Caco-2 (cell line): ENCODE results near the gene THOC3. TPM values are rescaled to one million over a fixed set of nuclear protein-coding genes. Genes with fewer than 3 reads are reported as not detected.
"Not testable (repeated sequence)": the region's sequence is repeated elsewhere in the genome, so short reads cannot be mapped to it uniquely, and the experiment has no call there.

ENCODE experiments used
- BruUV-seq: library from RNA; stranded (reverse); fragments of 400-500 nt; replicated peaks from 2 replicates; lab custom pipeline; 2021; lab: Mats Ljungman, UMichigan
- CTCF ChIA-PET: fragments of 300-600 bp; sonication (Branson Sonifier 250); formaldehyde crosslinking; loops from one replicate; lab custom pipeline; 2022; ENCODE audit warnings: antibody characterized with exemption; lab: Charles Lee
- POLR2A ChIA-PET: fragments of 300-600 bp; sonication (Branson Sonifier 250); formaldehyde crosslinking; loops from one replicate; lab custom pipeline; 2022; ENCODE audit warnings: antibody characterized with exemption; lab: Charles Lee
- DNase-seq, 2 experiments: peaks; one replicate each; pipeline versions ENCODE4 v3.0.0 to v3.0.0-alpha.2; 2020 to 2022
- H3K27me3 ChIP-seq: replicated peaks from 2 replicates; pipeline ENCODE4 v1.6.0; 2011; ENCODE audit warnings: low read length; ENCODE audit not compliant: control insufficient read depth, insufficient read depth
- H3K36me3 ChIP-seq: 2 replicates; pipeline ENCODE4 v1.5.1; 2011; ENCODE audit warnings: low read length; ENCODE audit not compliant: control insufficient read depth, insufficient read depth
- H3K4me1 ChIP-seq: fragments of 250-450 bp; sonication (Bioruptor Pico); 2 replicates; pipeline ENCODE4 v1.5.1; 2020; ENCODE audit warnings: mild to moderate bottlenecking
- H3K4me3 ChIP-seq: 2 replicates; pipeline ENCODE4 v1.5.1; 2011; ENCODE audit warnings: low read depth, mild to moderate bottlenecking, control low read depth, low read length
- H3K9me3 ChIP-seq: fragments of 250-450 bp; sonication (Bioruptor Pico); 2 replicates; pipeline ENCODE4 v1.5.1; 2020; ENCODE audit warnings: mild to moderate bottlenecking, moderate library complexity
- H3K27ac Mint-ChIP-seq: one replicate; pipeline ENCODE4 v1.8.0; 2022; ENCODE audit warnings: mixed read lengths; ENCODE audit not compliant: unreplicated experiment
- H3K27me3 Mint-ChIP-seq: one replicate; pipeline ENCODE4 v1.8.0; 2022; ENCODE audit warnings: mixed read lengths; ENCODE audit not compliant: insufficient read depth, unreplicated experiment
- H3K36me3 Mint-ChIP-seq: one replicate; pipeline ENCODE4 v1.8.0; 2022; ENCODE audit warnings: mild to moderate bottlenecking, mixed read lengths; ENCODE audit not compliant: insufficient read depth, unreplicated experiment
- H3K4me1 Mint-ChIP-seq: one replicate; pipeline ENCODE4 v1.8.0; 2022; ENCODE audit warnings: low read depth, mixed read lengths; ENCODE audit not compliant: unreplicated experiment
- H3K4me3 Mint-ChIP-seq: one replicate; pipeline ENCODE4 v1.8.0; 2022; ENCODE audit warnings: mild to moderate bottlenecking, moderate library complexity, mixed read lengths; ENCODE audit not compliant: unreplicated experiment
- H3K9me3 Mint-ChIP-seq: one replicate; pipeline ENCODE4 v1.8.0; 2022; ENCODE audit warnings: mixed read lengths; ENCODE audit not compliant: unreplicated experiment
- intact Hi-C: fragments of 100-400 bp; cut with micrococcal nuclease; formaldehyde crosslinking; loops from one replicate; pipeline ENCODE4 v1.10.0; 2022; ENCODE audit not compliant: unreplicated experiment
- total RNA-seq: library from RNA; stranded (reverse); gene quantifications from 2 replicates; pipeline ENCODE4 v1.2.3, GENCODE V29; 2022

The THOC3 gene
- total RNA-seq, 1 experiment from 2014 or later: 81.0 TPM

DNA sequence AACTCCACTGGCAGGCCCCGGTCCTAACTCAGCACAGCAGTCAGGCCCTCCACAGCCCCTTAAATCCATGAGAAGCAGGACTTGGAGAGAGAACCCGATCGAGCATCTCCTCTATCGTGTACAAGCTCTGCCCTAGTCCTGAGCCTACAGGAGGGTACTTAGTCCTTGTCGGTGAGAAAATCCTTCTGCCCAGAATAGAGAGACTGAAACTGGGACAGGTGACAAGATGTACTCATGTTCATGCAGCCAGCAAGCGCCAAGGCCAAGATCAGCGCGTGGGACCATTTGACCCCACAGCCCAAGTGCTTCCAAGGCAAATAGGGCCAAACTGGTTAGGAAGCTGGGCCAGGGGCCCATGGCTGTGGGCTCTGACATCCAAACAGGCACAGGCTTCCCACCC lies 15.3 kb downstream of the THOC3 start:
- H3K4me3 Mint-ChIP-seq, H3K36me3 Mint-ChIP-seq, CTCF ChIA-PET, H3K27me3 ChIP-seq, H3K9me3 ChIP-seq, POLR2A ChIA-PET, H3K4me1 ChIP-seq, BruUV-seq, H3K4me1 Mint-ChIP-seq, intact Hi-C loops, H3K27ac Mint-ChIP-seq, DNase-seq, H3K4me3 ChIP-seq, H3K36me3 ChIP-seq, H3K27me3 Mint-ChIP-seq, H3K9me3 Mint-ChIP-seq: not testable (repeated sequence)

- H3K9me3 Mint-ChIP-seq, H3K27ac Mint-ChIP-seq, CTCF ChIA-PET, H3K4me1 ChIP-seq, POLR2A ChIA-PET, H3K4me1 Mint-ChIP-seq, intact Hi-C loops, H3K36me3 ChIP-seq, H3K27me3 ChIP-seq, H3K9me3 ChIP-seq, H3K4me3 Mint-ChIP-seq, H3K4me3 ChIP-seq, BruUV-seq, H3K27me3 Mint-ChIP-seq, H3K36me3 Mint-ChIP-seq: not testable (repeated sequence)
- DNase-seq: peak in 1 of 2 experiments; percentile 16
Measured at GRCh38 chr5:175951339-175951969, 16.7 kb downstream of the THOC3 start.

GRCh38 chr5:175948329-175949108 lies 19.6 kb downstream of the THOC3 start:
- H3K27me3 ChIP-seq, H3K4me3 Mint-ChIP-seq, H3K9me3 Mint-ChIP-seq, H3K4me1 ChIP-seq, H3K4me1 Mint-ChIP-seq, H3K36me3 Mint-ChIP-seq, H3K27ac Mint-ChIP-seq, BruUV-seq, DNase-seq, H3K27me3 Mint-ChIP-seq, H3K36me3 ChIP-seq, CTCF ChIA-PET, POLR2A ChIA-PET, H3K9me3 ChIP-seq, intact Hi-C loops, H3K4me3 ChIP-seq: not testable (repeated sequence)

GRCh38 chr5:175943253-175943652 lies 24.9 kb downstream of the THOC3 start:
- H3K9me3 Mint-ChIP-seq, H3K27me3 Mint-ChIP-seq, H3K9me3 ChIP-seq, POLR2A ChIA-PET, H3K4me1 Mint-ChIP-seq, H3K4me3 ChIP-seq, intact Hi-C loops, H3K4me1 ChIP-seq, H3K27ac Mint-ChIP-seq, H3K4me3 Mint-ChIP-seq, H3K36me3 ChIP-seq, BruUV-seq, H3K27me3 ChIP-seq, H3K36me3 Mint-ChIP-seq, CTCF ChIA-PET, DNase-seq: not testable (repeated sequence)

GRCh38 chr5:175940632-175941031 lies 27.5 kb downstream of the THOC3 start:
- H3K4me1 Mint-ChIP-seq, H3K36me3 ChIP-seq, BruUV-seq, POLR2A ChIA-PET, CTCF ChIA-PET, H3K4me1 ChIP-seq, H3K9me3 Mint-ChIP-seq, H3K27me3 Mint-ChIP-seq, intact Hi-C loops, H3K9me3 ChIP-seq, H3K27ac Mint-ChIP-seq, H3K4me3 ChIP-seq, DNase-seq, H3K27me3 ChIP-seq, H3K36me3 Mint-ChIP-seq, H3K4me3 Mint-ChIP-seq: not testable (repeated sequence)

DNA sequence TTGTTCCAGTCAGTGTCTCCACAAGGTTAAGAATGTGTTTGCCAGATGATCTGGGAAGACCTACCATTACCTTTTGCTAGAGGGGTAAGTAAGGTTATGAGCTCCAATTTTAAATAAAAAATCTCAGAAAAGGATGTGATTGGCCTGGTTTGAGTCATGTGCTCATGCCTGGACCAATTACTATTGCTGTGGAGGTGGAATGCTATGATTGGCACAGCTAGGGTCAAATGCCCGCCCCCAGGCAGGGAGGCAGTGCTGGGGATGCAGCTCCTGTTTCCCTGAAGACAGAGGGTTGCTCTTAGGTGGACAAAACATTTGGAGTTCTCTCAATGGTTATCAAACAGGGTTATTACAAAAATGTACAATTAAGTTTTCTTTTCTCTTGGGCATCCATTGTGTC lies 29.6 kb downstream of the THOC3 start:
- DNase-seq, H3K4me1 Mint-ChIP-seq, POLR2A ChIA-PET, H3K36me3 Mint-ChIP-seq, H3K27ac Mint-ChIP-seq, H3K27me3 Mint-ChIP-seq, H3K9me3 ChIP-seq, intact Hi-C loops, CTCF ChIA-PET, H3K4me3 Mint-ChIP-seq, H3K27me3 ChIP-seq, H3K4me1 ChIP-seq, H3K36me3 ChIP-seq, H3K9me3 Mint-ChIP-seq, H3K4me3 ChIP-seq, BruUV-seq: not testable (repeated sequence)

DNA sequence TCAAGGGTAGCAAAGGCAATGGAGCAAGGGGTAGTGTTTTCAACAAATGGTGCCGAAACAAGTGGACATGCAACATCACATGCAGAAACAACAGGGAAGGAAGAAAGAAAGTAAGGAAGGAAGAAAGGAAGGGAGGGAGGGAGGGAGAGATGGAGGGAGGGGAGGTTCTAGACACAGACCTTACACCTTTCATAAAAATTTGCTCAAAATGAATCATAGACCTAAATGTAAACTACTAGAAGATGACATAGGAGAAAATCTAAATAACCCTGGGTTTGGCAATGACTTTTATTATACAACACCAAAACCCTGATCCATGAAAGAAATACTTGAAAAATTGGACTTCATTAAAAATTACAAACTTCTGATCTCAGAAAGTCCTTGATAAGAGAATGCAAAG lies 39.4 kb downstream of the THOC3 start:
- intact Hi-C loops, H3K4me1 ChIP-seq, H3K36me3 ChIP-seq, DNase-seq, H3K9me3 Mint-ChIP-seq, H3K4me1 Mint-ChIP-seq, H3K27me3 ChIP-seq, POLR2A ChIA-PET, H3K4me3 Mint-ChIP-seq, H3K27ac Mint-ChIP-seq, H3K4me3 ChIP-seq, BruUV-seq, H3K36me3 Mint-ChIP-seq, CTCF ChIA-PET, H3K9me3 ChIP-seq, H3K27me3 Mint-ChIP-seq: not testable (repeated sequence)
